CD4-positive, alpha-beta T cell (primary cell): Measurements from ENCODE around the gene TMPRSS3. TPM values are rescaled to one million over a fixed set of nuclear protein-coding genes. Genes with fewer than 3 reads are reported as not detected.

Experiments
- ATAC-seq: fragments of 200-7000 bp; cut with Tn5 transposase; one replicate; pipeline ENCODE4 v1.10.0; 2022; ENCODE audit warnings: mild to moderate bottlenecking; ENCODE audit not compliant: poor library complexity
- CTCF ChIA-PET: fragments of 350-600 bp; sonication (Branson Sonifier 250); formaldehyde crosslinking; loops from one replicate; lab custom pipeline; 2021; ENCODE audit warnings: antibody characterized with exemption, inconsistent platforms; lab: Charles Lee
- POLR2A ChIA-PET: fragments of 350-600 bp; sonication (Branson Sonifier 250); formaldehyde crosslinking; loops from one replicate; lab custom pipeline; 2021; ENCODE audit warnings: antibody characterized with exemption, inconsistent platforms; lab: Charles Lee
- DNase-seq, 14 experiments: peaks; one replicate each; pipeline ENCODE4 v3.0.0-alpha.2; 2013 to 2020; ENCODE audit warnings: mixed read lengths in 2 of 14
- H3K27ac ChIP-seq, 2 donors: one replicate each; pipeline versions ENCODE4 v1.5.1 to v1.7.0; 2013; ENCODE audit warnings: low read length in 2 of 2, low read depth in 1 of 2, mild to moderate bottlenecking in 1 of 2
- H3K27me3 ChIP-seq, 2 experiments: 1 replicate in 1 of 2; 2 replicates in 1 of 2; pipeline versions ENCODE4 v1.6.1 to v1.7.0; 2013; ENCODE audit warnings: low read length in 2 of 2, control low read depth in 1 of 2, mild to moderate bottlenecking in 1 of 2, moderate library complexity in 1 of 2; ENCODE audit not compliant: insufficient read depth in 2 of 2, control insufficient read depth in 1 of 2
- H3K36me3 ChIP-seq: one replicate; pipeline ENCODE4 v1.6.1; 2013; ENCODE audit warnings: low read length, control low read depth; ENCODE audit not compliant: insufficient read depth
- H3K4me1 ChIP-seq: one replicate; pipeline ENCODE4 v1.6.1; 2013; ENCODE audit warnings: low read length, control low read depth; ENCODE audit not compliant: insufficient read depth
- H3K4me3 ChIP-seq: one replicate; pipeline ENCODE4 v1.5.1; 2013; ENCODE audit warnings: mild to moderate bottlenecking, low read length, moderate library complexity
- H3K9me3 ChIP-seq, 2 experiments: 1 replicate in 1 of 2; 2 replicates in 1 of 2; pipeline versions ENCODE4 v1.6.1 to v1.7.0; 2013; ENCODE audit warnings: low read length in 2 of 2, mild to moderate bottlenecking in 2 of 2, control low read depth in 1 of 2, moderate library complexity in 1 of 2; ENCODE audit not compliant: control insufficient read depth in 1 of 2, insufficient read depth in 1 of 2
- H3K27ac Mint-ChIP-seq: one replicate; pipeline ENCODE4 v1.8.0; 2020; ENCODE audit warnings: mixed read lengths
- H3K27me3 Mint-ChIP-seq: one replicate; pipeline ENCODE4 v1.8.0; 2021; ENCODE audit warnings: mixed read lengths
- H3K36me3 Mint-ChIP-seq: one replicate; pipeline ENCODE4 v1.8.0; 2021; ENCODE audit warnings: low read depth, mixed read lengths
- H3K4me1 Mint-ChIP-seq: one replicate; pipeline ENCODE4 v1.8.0; 2021; ENCODE audit warnings: low read depth, mixed read lengths
- H3K4me3 Mint-ChIP-seq: one replicate; pipeline ENCODE4 v1.8.0; 2020; ENCODE audit warnings: mild to moderate bottlenecking, mixed read lengths
- H3K9me3 Mint-ChIP-seq: one replicate; pipeline ENCODE4 v1.8.0; 2020; ENCODE audit warnings: mixed read lengths
- CTCF ChIP-seq: fragments of 200-600 bp; IDR thresholded peaks from one replicate; pipeline ENCODE4 v1.8.0; 2022; ENCODE audit warnings: antibody characterized with exemption, mild to moderate bottlenecking
- intact Hi-C, 2 experiments: fragments of 100-400 bp; cut with DNase I in 1 of 2; cut with micrococcal nuclease in 1 of 2; formaldehyde crosslinking; loops; one replicate each; pipeline versions ENCODE4 v1.15.1 to v1.9.0; 2023 to 2025; cut with DNase I, micrococcal nuclease
- total RNA-seq, 174 experiments: library from RNA in 2 of 174; stranded (reverse) in 2 of 174; gene quantifications; one replicate each; pipeline ENCODE4 v1.2.3 and lab custom pipeline; 2021 to 2026

Gene TMPRSS3
- total RNA-seq, 2 experiments from 2014 or later, result 1.5 TPM

GRCh38 chr21:42337830-42338728 lies 57.8 kb downstream of the TMPRSS3 start:
- Mint-ChIP-seq H3K27me3 (no peaks in the 10 kb centered on the region), H3K4me3 (no peak overlapping the region)

GRCh38 chr21:42337276-42337675 lies 58.6 kb downstream of the TMPRSS3 start:
- Mint-ChIP-seq H3K9me3 (no peaks in the 10 kb centered on the region), H3K36me3 (no peaks in the 10 kb centered on the region), H3K27ac (no peak overlapping the region), H3K27me3 (no peaks in the 10 kb centered on the region), H3K4me3 (no peak overlapping the region), H3K4me1 (peaks cover 8% of the 10 kb centered on the region)
- TF ChIP-seq CTCF, result no peak
- DNase-seq, result no peak
- Histone ChIP-seq H3K27ac (no peak overlapping the region), H3K36me3 (no peaks in the 10 kb centered on the region), H3K4me1 (peaks cover 9% of the 10 kb centered on the region), H3K9me3 (peaks cover 0 to 5% of the 10 kb centered on the region in 2 experiments), H3K27me3 (peaks cover 0 to 4% of the 10 kb centered on the region in 2 experiments), H3K4me3 (no peak overlapping the region)
- ChIA-PET POLR2A (interaction anchor here (0.8 to 2.2 kb wide), 3 partner anchors 67 to 112 kb away, joined by 3 to 11 read pairs (median 3); partner anchors contain the start of gene UBASH3A), CTCF (interaction anchor here (0.6 to 2.5 kb wide), 11 partner anchors 27 to 229 kb away, joined by 3 to 9 read pairs (median 4); no protein-coding TSS in a partner anchor)
- no peak for ATAC-seq
- intact Hi-C loops, result loop anchor here (2.0 to 10.0 kb wide), 3 partner anchors 65 to 198 kb away; partner anchors contain the start of genes SLC37A1 (in 1 of the 2) and UBASH3A (in 1 of the 2)

More at GRCh38 chr21:42337830-42338728, 57.8 kb downstream of the TMPRSS3 start:
- CTCF ChIA-PET, result interaction anchor here (0.5 to 2.5 kb wide), 15 partner anchors 28 to 244 kb away, joined by 3 to 9 read pairs (median 4); no protein-coding TSS in a partner anchor
- H3K27ac Mint-ChIP-seq, result peak overlapping the region; percentile 28
- POLR2A ChIA-PET, result interaction anchor here (0.8 to 2.2 kb wide), 3 partner anchors 66 to 111 kb away, joined by 3 to 11 read pairs (median 3); partner anchors contain the start of gene UBASH3A
- H3K4me1 Mint-ChIP-seq, result peaks cover 8% of the 10 kb centered on the region
- peak; percentile 100 for ATAC-seq
- H3K4me3 ChIP-seq, result no peak overlapping the region
- TF ChIP-seq CTCF, result peak; percentile 87
- H3K9me3 Mint-ChIP-seq, result no peaks in the 10 kb centered on the region
- no peaks in the 10 kb centered on the region for H3K36me3 Mint-ChIP-seq
- H3K27me3 ChIP-seq, result peaks cover 0 to 3% of the 10 kb centered on the region in 2 experiments
- no peaks in the 10 kb centered on the region for H3K36me3 ChIP-seq
- intact Hi-C loops, result loop anchor here (1.0 to 10.0 kb wide), 5 partner anchors 64 to 197 kb away; partner anchors contain the start of genes SLC37A1 (in 1 of the 2) and UBASH3A (in 1 of the 2)
- no peak overlapping the region for H3K27ac ChIP-seq
- peak; percentile 74 to 93 (median 82) for DNase-seq
- no peaks in the 10 kb centered on the region for H3K9me3 ChIP-seq
- peaks cover 9% of the 10 kb centered on the region for H3K4me1 ChIP-seq

GRCh38 chr21:42336054-42336453 lies 59.8 kb downstream of the TMPRSS3 start:
- Mint-ChIP-seq H3K9me3 (peaks cover 5% of the 10 kb centered on the region), H3K27ac (no peak overlapping the region), H3K36me3 (peaks cover 3% of the 10 kb centered on the region), H3K27me3 (no peaks in the 10 kb centered on the region), H3K4me3 (no peak overlapping the region), H3K4me1 (peaks cover 8% of the 10 kb centered on the region)
- ATAC-seq (no peak), DNase-seq (no peak)
- intact Hi-C loops, result loop anchor here (2.0 to 10.0 kb wide), 3 partner anchors 66 to 199 kb away; partner anchors contain the start of genes SLC37A1 (in 1 of the 2) and UBASH3A (in 1 of the 2)
- no peak overlapping the region for H3K4me3 ChIP-seq
- peaks cover 6 to 7% of the 10 kb centered on the region in 2 experiments for H3K9me3 ChIP-seq
- CTCF ChIA-PET, result interaction anchor here (0.6 to 2.5 kb wide), 5 partner anchors 26 to 228 kb away, joined by 3 to 6 read pairs (median 3); no protein-coding TSS in a partner anchor
- POLR2A ChIA-PET, result no interaction called here
- H3K4me1 ChIP-seq, result peaks cover 9% of the 10 kb centered on the region
- no peaks in the 10 kb centered on the region for H3K36me3 ChIP-seq
- peaks cover 0 to 4% of the 10 kb centered on the region in 2 experiments for H3K27me3 ChIP-seq
- no peak for TF ChIP-seq CTCF
- H3K27ac ChIP-seq, result no peak overlapping the region
